PC-3 (cell line): Measurements from ENCODE around the gene PRR36. TPM values are rescaled to one million over a fixed set of nuclear protein-coding genes. Genes with fewer than 3 reads are reported as not detected.
A peak's percentile ranks its signal among the peaks of the same experiment; 100 is the strongest.

ENCODE experiments used
- ATAC-seq: fragments of 200-7000 bp; cut with Tn5 transposase; 2 replicates; pipeline ENCODE4 v1.9.1; 2020; ENCODE audit warnings: mild to moderate bottlenecking, moderate library complexity
- BruUV-seq: library from RNA; stranded (reverse); fragments of 400-500 nt; replicated peaks from 2 replicates; lab custom pipeline; 2021; lab: Mats Ljungman, UMichigan
- CTCF ChIA-PET: fragments of 300-600 bp; sonication (Branson Sonifier 250); formaldehyde crosslinking; loops from one replicate; lab custom pipeline; 2022; ENCODE audit warnings: antibody characterized with exemption; lab: Charles Lee
- POLR2A ChIA-PET: fragments of 300-600 bp; sonication (Branson Sonifier 250); formaldehyde crosslinking; loops from one replicate; lab custom pipeline; 2022; ENCODE audit warnings: antibody characterized with exemption; ENCODE audit not compliant: unreplicated experiment; lab: Charles Lee
- DNase-seq: peaks from one replicate; pipeline ENCODE4 v3.0.0-alpha.2; 2015
- H2AFZ ChIP-seq: fragments of 300-600 bp; sonication (generic); 2 replicates; pipeline ENCODE4 v1.6.0; 2016; ENCODE audit warnings: antibody characterized with exemption, low read length
- H3F3A ChIP-seq: fragments of 300-600 bp; sonication (generic); one replicate; pipeline ENCODE4 v1.6.0; 2017; ENCODE audit warnings: antibody characterized with exemption, low read length, control low read depth, mild to moderate bottlenecking; ENCODE audit not compliant: unreplicated experiment
- H3K27ac ChIP-seq: fragments of 300-600 bp; sonication (generic); 2 replicates; pipeline ENCODE4 v1.5.1; 2016; ENCODE audit warnings: mild to moderate bottlenecking, low read length
- H3K27me3 ChIP-seq: fragments of 300-600 bp; sonication (generic); 2 replicates; pipeline ENCODE4 v1.6.1; 2016; ENCODE audit warnings: low read length, mixed read lengths
- H3K36me3 ChIP-seq: fragments of 300-600 bp; sonication (generic); 2 replicates; pipeline ENCODE4 v1.6.1; 2016; ENCODE audit warnings: low read depth, mixed run types, low read length, mixed read lengths
- H3K4me1 ChIP-seq: fragments of 300-600 bp; sonication (generic); 2 replicates; pipeline ENCODE4 v1.5.1; 2016; ENCODE audit warnings: low read length; ENCODE audit not compliant: insufficient read depth
- H3K4me2 ChIP-seq: fragments of 300-600 bp; sonication (generic); 2 replicates; pipeline ENCODE4 v1.6.0; 2016; ENCODE audit warnings: low read length
- H3K4me3 ChIP-seq: fragments of 300-600 bp; sonication (generic); 2 replicates; pipeline ENCODE4 v1.5.1; 2016; ENCODE audit warnings: mild to moderate bottlenecking, low read length, mixed read lengths
- H3K79me2 ChIP-seq: fragments of 300-600 bp; sonication (generic); 2 replicates; pipeline ENCODE4 v1.6.1; 2017; ENCODE audit warnings: low read length, mixed read lengths
- H3K9ac ChIP-seq: fragments of 300-600 bp; sonication (generic); 2 replicates; pipeline ENCODE4 v1.6.0; 2016; ENCODE audit warnings: mild to moderate bottlenecking, low read length
- H3K9me2 ChIP-seq: fragments of 300-600 bp; sonication (generic); replicated peaks from 2 replicates; pipeline ENCODE4 v1.6.1; 2016; ENCODE audit warnings: mixed run types, low read length, mixed read lengths
- H3K9me3 ChIP-seq: fragments of 300-600 bp; sonication (generic); 2 replicates; pipeline ENCODE4 v1.6.1; 2016; ENCODE audit warnings: low read length, mixed read lengths
- H4K20me1 ChIP-seq: fragments of 300-600 bp; sonication (generic); 2 replicates; pipeline ENCODE4 v1.6.1; 2016; ENCODE audit warnings: low read length, mixed read lengths
- CTCF ChIP-seq: fragments of 300-600 bp; sonication (generic); conservative IDR thresholded peaks from 2 replicates; pipeline ENCODE4 v1.5.1; 2017; ENCODE audit warnings: antibody characterized with exemption, low read depth, mild to moderate bottlenecking, low read length
- EZH2 ChIP-seq: fragments of 300-600 bp; sonication (generic); IDR thresholded peaks from one replicate; pipeline ENCODE4 v1.6.1; 2017; ENCODE audit warnings: antibody characterized with exemption, mild to moderate bottlenecking, low read length; ENCODE audit not compliant: unreplicated experiment
- EZH2phosphoT487 ChIP-seq: fragments of 300-600 bp; sonication (generic); IDR thresholded peaks from 2 replicates; pipeline ENCODE4 v1.6.1; 2018; ENCODE audit warnings: mild to moderate bottlenecking, antibody characterized with exemption, low read length, borderline replicate concordance
- intact Hi-C: fragments of 100-400 bp; cut with micrococcal nuclease; formaldehyde crosslinking; loops from 2 replicates; pipeline ENCODE4 v1.9.0; 2023
- total RNA-seq: library from RNA; depleted of rRNA; stranded (reverse); fragments of >200 nt; gene quantifications from 2 replicates; pipeline ENCODE4 v1.2.3, GENCODE V29; 2014

The PRR36 gene
- total RNA-seq, 1 experiment from 2014 or later: 2.5 TPM

- no peaks in the 10 kb centered on the region for H3K79me2 ChIP-seq
- no peak overlapping the region for H3K9ac ChIP-seq
- H4K20me1 ChIP-seq: no peaks in the 10 kb centered on the region
- H3K4me3 ChIP-seq: no peak overlapping the region
- no peaks in the 10 kb centered on the region for H3K9me3 ChIP-seq
- no peaks in the 10 kb centered on the region for H3K9me2 ChIP-seq
- no TSS peak for BruUV-seq
- H3K27me3 ChIP-seq: no peaks in the 10 kb centered on the region
- no peak overlapping the region for H3K27ac ChIP-seq
- no peak for DNase-seq
- no peak for ATAC-seq
- no peak for TF ChIP-seq CTCF
- ChIA-PET POLR2A (no interaction called here), CTCF (no interaction called here)
- H3K36me3 ChIP-seq: no peaks in the 10 kb centered on the region
- peaks cover 4% of the 10 kb centered on the region; the same call in 1 of the 2 replicates for H3K4me1 ChIP-seq
- intact Hi-C loops: no loop called here
- no peak overlapping the region for H3K4me2 ChIP-seq
- H3F3A ChIP-seq: no peaks in the 10 kb centered on the region
- H2AFZ ChIP-seq: no peak overlapping the region
These were observed 8.8 kb downstream of the PRR36 start for GRCh38 chr19:7865262-7865911.

GRCh38 chr19:7864690-7865074 lies 9.5 kb downstream of the PRR36 start:
- no peaks in the 10 kb centered on the region for H3K9me2 ChIP-seq
- no peak for ATAC-seq
- POLR2A ChIA-PET: no interaction called here
- H4K20me1 ChIP-seq: no peaks in the 10 kb centered on the region
- H3F3A ChIP-seq: no peaks in the 10 kb centered on the region
- CTCF ChIA-PET: no interaction called here
- no peaks in the 10 kb centered on the region for H3K9me3 ChIP-seq
- no peaks in the 10 kb centered on the region for H3K27me3 ChIP-seq
- no peak overlapping the region for H3K4me3 ChIP-seq
- no peak overlapping the region for H3K27ac ChIP-seq
- H3K79me2 ChIP-seq: no peaks in the 10 kb centered on the region
- intact Hi-C loops: no loop called here
- H3K4me1 ChIP-seq: peaks cover 4% of the 10 kb centered on the region; the same call in 1 of the 2 replicates
- no peak for DNase-seq
- no TSS peak for BruUV-seq
- H3K9ac ChIP-seq: no peak overlapping the region
- TF ChIP-seq EZH2 (no peak), EZH2phosphoT487 (no peak), CTCF (no peak)
- H3K4me2 ChIP-seq: no peak overlapping the region
- no peaks in the 10 kb centered on the region for H3K36me3 ChIP-seq
- no peak overlapping the region for H2AFZ ChIP-seq

GRCh38 chr19:7863971-7864689 lies 10.1 kb downstream of the PRR36 start:
- intact Hi-C loops: no loop called here
- H3K27me3 ChIP-seq: no peaks in the 10 kb centered on the region
- no peaks in the 10 kb centered on the region for H3K79me2 ChIP-seq
- no peaks in the 10 kb centered on the region for H4K20me1 ChIP-seq
- H3K9me2 ChIP-seq: no peaks in the 10 kb centered on the region
- ChIA-PET CTCF (no interaction called here), POLR2A (interaction anchor here (0.5 kb wide), 1 partner anchor 139 kb away, joined by 3 read pairs; no protein-coding TSS in a partner anchor)
- H3F3A ChIP-seq: no peaks in the 10 kb centered on the region
- H2AFZ ChIP-seq: no peak overlapping the region
- ATAC-seq: no peak
- no peaks in the 10 kb centered on the region for H3K9me3 ChIP-seq
- H3K4me1 ChIP-seq: peaks cover 4% of the 10 kb centered on the region; the same call in 1 of the 2 replicates
- BruUV-seq: TSS peak; percentile 15
- no peak overlapping the region for H3K27ac ChIP-seq
- H3K4me2 ChIP-seq: no peak overlapping the region
- no peak for DNase-seq
- TF ChIP-seq EZH2phosphoT487 (no peak), EZH2 (no peak), CTCF (no peak)
- no peaks in the 10 kb centered on the region for H3K36me3 ChIP-seq
- no peak overlapping the region for H3K4me3 ChIP-seq
- no peak overlapping the region for H3K9ac ChIP-seq
